ENCODE results near the gene PNPT1.
"Not testable (repeated sequence)": the region's sequence is repeated elsewhere in the genome, so short reads cannot be mapped to it uniquely, and the experiment has no call there.

DNA sequence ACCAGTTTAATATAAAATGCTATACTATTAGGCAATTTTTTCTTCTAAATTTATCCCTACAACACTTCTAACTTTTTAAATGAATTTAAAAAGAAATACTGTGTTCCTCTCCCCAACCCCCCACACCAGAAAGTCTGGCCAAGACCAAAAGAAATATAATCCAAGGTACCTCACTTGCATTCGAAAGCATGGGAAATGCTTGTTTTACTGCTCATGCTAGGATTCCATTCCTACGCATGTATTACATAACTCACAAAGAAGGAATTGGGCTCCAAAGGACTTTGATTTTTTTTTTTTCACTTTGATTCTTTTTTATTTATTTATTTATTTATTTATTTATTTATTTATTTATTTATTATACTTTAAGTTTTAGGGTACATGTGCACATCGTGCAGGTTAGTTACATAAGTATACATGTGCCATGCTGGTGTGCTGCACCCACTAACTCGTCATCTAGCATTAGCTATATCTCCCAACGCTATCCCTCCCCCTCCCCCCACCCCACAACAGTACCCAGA is 42.4 kb upstream of the PNPT1 start:
- not testable (repeated sequence) for TF ChIP-seq TEAD2 (tag; IDR thresholded peaks at IDR 0.05); TCF7 (IDR thresholded peaks at IDR 0.05; ENCODE audit: borderline replicate concordance); CBX5 (IDR thresholded peaks at IDR 0.05; ENCODE audit: borderline replicate concordance, low read depth); YBX1 (IDR thresholded peaks at IDR 0.05)
- TF ChIP-seq, protein P1, sequence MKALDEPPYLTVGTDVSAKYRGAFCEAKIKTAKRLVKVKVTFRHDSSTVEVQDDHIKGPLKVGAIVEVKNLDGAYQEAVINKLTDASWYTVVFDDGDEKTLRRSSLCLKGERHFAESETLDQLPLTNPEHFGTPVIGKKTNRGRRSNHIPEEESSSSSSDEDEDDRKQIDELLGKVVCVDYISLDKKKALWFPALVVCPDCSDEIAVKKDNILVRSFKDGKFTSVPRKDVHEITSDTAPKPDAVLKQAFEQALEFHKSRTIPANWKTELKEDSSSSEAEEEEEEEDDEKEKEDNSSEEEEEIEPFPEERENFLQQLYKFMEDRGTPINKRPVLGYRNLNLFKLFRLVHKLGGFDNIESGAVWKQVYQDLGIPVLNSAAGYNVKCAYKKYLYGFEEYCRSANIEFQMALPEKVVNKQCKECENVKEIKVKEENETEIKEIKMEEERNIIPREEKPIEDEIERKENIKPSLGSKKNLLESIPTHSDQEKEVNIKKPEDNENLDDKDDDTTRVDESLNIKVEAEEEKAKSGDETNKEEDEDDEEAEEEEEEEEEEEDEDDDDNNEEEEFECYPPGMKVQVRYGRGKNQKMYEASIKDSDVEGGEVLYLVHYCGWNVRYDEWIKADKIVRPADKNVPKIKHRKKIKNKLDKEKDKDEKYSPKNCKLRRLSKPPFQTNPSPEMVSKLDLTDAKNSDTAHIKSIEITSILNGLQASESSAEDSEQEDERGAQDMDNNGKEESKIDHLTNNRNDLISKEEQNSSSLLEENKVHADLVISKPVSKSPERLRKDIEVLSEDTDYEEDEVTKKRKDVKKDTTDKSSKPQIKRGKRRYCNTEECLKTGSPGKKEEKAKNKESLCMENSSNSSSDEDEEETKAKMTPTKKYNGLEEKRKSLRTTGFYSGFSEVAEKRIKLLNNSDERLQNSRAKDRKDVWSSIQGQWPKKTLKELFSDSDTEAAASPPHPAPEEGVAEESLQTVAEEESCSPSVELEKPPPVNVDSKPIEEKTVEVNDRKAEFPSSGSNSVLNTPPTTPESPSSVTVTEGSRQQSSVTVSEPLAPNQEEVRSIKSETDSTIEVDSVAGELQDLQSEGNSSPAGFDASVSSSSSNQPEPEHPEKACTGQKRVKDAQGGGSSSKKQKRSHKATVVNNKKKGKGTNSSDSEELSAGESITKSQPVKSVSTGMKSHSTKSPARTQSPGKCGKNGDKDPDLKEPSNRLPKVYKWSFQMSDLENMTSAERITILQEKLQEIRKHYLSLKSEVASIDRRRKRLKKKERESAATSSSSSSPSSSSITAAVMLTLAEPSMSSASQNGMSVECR (CRISPR knock-in tag; IDR thresholded peaks at IDR 0.05): not testable (repeated sequence)

Measured in K562 (cell line).